ENCODE results near the gene KIF21B.
"Not testable (repeated sequence)": the region's sequence is repeated elsewhere in the genome, so short reads cannot be mapped to it uniquely, and the experiment has no call there.

Gene KIF21B

DNA sequence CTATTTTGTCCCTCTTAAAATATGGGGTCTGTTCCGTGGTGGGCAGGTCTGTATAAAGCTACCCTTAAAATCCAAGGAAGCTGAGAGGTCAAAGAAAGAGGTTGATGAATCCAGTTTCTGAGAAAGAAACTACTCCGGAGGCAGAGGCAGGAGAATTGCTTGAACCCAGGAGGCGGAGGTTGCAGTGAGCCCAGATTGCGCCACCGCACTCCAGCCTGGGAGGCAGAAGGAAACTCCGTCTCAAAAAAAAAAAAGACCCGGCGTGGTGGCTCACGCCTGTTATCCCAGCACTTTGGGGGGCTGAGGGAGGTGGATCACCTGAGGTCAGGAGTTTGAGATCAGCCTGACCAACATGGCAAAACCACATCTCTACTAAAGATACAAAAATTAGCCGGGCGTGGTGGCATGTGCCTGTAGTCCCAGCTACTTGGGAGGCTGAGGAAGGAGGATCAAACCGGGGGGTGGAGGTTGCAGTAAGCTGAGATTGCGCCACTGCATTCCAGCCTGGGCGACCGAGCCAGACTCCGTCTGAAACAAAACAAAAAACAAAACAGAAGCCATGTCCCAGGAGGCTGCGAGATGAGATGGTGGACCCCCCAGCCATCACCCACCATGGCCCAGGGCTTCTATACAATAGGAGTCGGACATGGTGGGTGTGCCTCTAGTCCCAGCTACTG is 88.1 kb downstream of the KIF21B start:
- DNase-seq (ENCODE audit: low read depth) = not testable (repeated sequence)

DNA sequence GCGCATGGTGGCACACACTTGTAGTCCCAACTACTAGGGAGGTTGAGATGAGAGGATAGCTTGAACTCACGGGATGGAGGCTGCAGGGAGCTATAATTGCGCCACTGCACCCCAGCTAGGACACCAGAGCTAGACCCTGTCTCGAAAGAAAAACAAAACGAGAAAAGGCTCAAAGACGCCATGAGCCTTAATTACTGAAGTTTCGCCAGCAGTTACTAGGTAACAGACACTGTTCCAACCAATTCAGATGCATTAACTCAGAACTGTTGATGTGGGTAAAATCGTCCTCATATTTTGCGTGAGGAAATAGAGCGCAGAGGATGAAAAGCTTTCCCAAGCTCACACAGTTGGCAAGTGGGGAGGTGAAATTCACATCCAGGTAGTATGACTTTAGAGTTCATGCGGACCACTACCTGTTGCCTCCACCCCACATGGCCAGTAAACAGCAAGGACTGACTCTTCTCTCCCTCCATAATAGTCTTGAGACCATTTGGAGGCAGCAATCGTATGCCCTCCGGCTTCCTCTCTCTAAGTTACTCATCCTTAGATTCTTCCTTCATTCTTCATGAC is 88.8 kb downstream of the KIF21B start:
- DNase-seq (ENCODE audit: low read depth) = no peak

- no peak for DNase-seq (ENCODE audit: low read depth)
These were observed 91.7 kb downstream of the KIF21B start for GRCh38 chr1:200931776-200932175.

- DNase-seq (ENCODE audit: low read depth) = not testable (repeated sequence)
These were observed 93.2 kb downstream of the KIF21B start for GRCh38 chr1:200930285-200930684.

- DNase-seq (ENCODE audit: low read depth) = no peak
These were observed 93.8 kb downstream of the KIF21B start for GRCh38 chr1:200929530-200930278.

- no peak for DNase-seq (ENCODE audit: low read depth)
These were observed 97.7 kb downstream of the KIF21B start for GRCh38 chr1:200925831-200926230.

- no peak for DNase-seq (ENCODE audit: low read depth)
These were observed 99.9 kb downstream of the KIF21B start for GRCh38 chr1:200923601-200924000.

GRCh38 chr1:200922406-200922805 is 101.1 kb downstream of the KIF21B start:
- DNase-seq (ENCODE audit: low read depth) = no peak

GRCh38 chr1:200921571-200922110 is 101.9 kb downstream of the KIF21B start:
- DNase-seq (ENCODE audit: low read depth) = no peak
